Osteoblast (primary cell): Measurements from ENCODE around the gene RIT1. TPM values are rescaled to one million over a fixed set of nuclear protein-coding genes. Genes with fewer than 3 reads are reported as not detected.

Experiments used
- DNase-seq: peaks from one replicate; pipeline ENCODE4 v3.0.0; 2011; ENCODE audit warnings: low spot score, mixed read lengths; ENCODE audit not compliant: insufficient read length; ENCODE audit errors: missing footprints
- H2AFZ ChIP-seq: 2 replicates; pipeline ENCODE4 v1.6.0; 2011; ENCODE audit warnings: mild to moderate bottlenecking, low read length
- H3K27ac ChIP-seq: 2 replicates; pipeline ENCODE4 v1.5.1; 2011; ENCODE audit warnings: mild to moderate bottlenecking, low read depth, low read length, moderate library complexity
- H3K27me3 ChIP-seq: 2 replicates; pipeline ENCODE4 v1.6.0; 2012; ENCODE audit warnings: mild to moderate bottlenecking, control low read depth, inconsistent platforms, low read length, moderate library complexity; ENCODE audit not compliant: insufficient read depth
- H3K36me3 ChIP-seq: 2 replicates; pipeline ENCODE4 v1.5.1; 2011; ENCODE audit warnings: mild to moderate bottlenecking, low read length, control low read depth, moderate library complexity; ENCODE audit not compliant: insufficient read depth
- H3K4me1 ChIP-seq: 2 replicates; pipeline ENCODE4 v1.5.1; 2011; ENCODE audit warnings: mild to moderate bottlenecking, low read length, control low read depth, moderate library complexity; ENCODE audit not compliant: insufficient read depth
- H3K4me2 ChIP-seq: 2 replicates; pipeline ENCODE4 v1.6.0; 2011; ENCODE audit warnings: mild to moderate bottlenecking, low read length; ENCODE audit not compliant: insufficient read depth
- H3K4me3 ChIP-seq: fragments of 200-600 bp; sonication (generic); 3 replicates; pipeline ENCODE4 v1.5.1; 2012; ENCODE audit warnings: mild to moderate bottlenecking, low read length, inconsistent platforms; ENCODE audit not compliant: insufficient read depth
- H3K79me2 ChIP-seq: 2 replicates; pipeline ENCODE4 v1.6.0; 2012; ENCODE audit warnings: mild to moderate bottlenecking, low read length, control low read depth, inconsistent platforms; ENCODE audit not compliant: insufficient read depth
- H3K9me3 ChIP-seq: 2 replicates; pipeline ENCODE4 v1.5.1; 2011; ENCODE audit warnings: low read depth, low read length, control low read depth
- H4K20me1 ChIP-seq: 2 replicates; pipeline ENCODE4 v1.6.0; 2012; ENCODE audit warnings: mild to moderate bottlenecking, low read length, control low read depth; ENCODE audit not compliant: insufficient read depth
- CTCF ChIP-seq: IDR thresholded peaks from 2 replicates; pipeline ENCODE4 v1.5.1; 2011; ENCODE audit warnings: mild to moderate bottlenecking, low read depth, low read length, moderate library complexity; ENCODE audit errors: extremely low read depth
- total RNA-seq: library from RNA; depleted of rRNA; stranded (reverse); fragments of >200 nt; gene quantifications from 2 replicates; pipeline ENCODE4 v1.2.3, GENCODE V29; 2012

RIT1 gene
- total RNA-seq, 1 donor = 36.9 TPM

GRCh38 chr1:155925506-155925905 lies 14.4 kb upstream of the RIT1 start:
- Histone ChIP-seq H3K4me3 (no peak overlapping the region), H3K4me2 (no peak overlapping the region), H4K20me1 (peaks cover 24% of the 10 kb centered on the region), H3K27me3 (no peaks in the 10 kb centered on the region), H3K9me3 (no peaks in the 10 kb centered on the region), H3K4me1 (peaks cover 9% of the 10 kb centered on the region), H2AFZ (no peak overlapping the region), H3K79me2 (peaks cover 57% of the 10 kb centered on the region), H3K27ac (no peak overlapping the region), H3K36me3 (peaks cover 94% of the 10 kb centered on the region)
- no peak for TF ChIP-seq CTCF
- no peak for DNase-seq

GRCh38 chr1:155920717-155921116 lies 9.6 kb upstream of the RIT1 start:
- TF ChIP-seq CTCF = no peak
- H3K9me3 ChIP-seq = no peaks in the 10 kb centered on the region
- H3K27me3 ChIP-seq = no peaks in the 10 kb centered on the region
- no peak overlapping the region for H3K27ac ChIP-seq
- peaks cover 12% of the 10 kb centered on the region for H4K20me1 ChIP-seq
- peaks cover 90% of the 10 kb centered on the region for H3K36me3 ChIP-seq
- no peak overlapping the region for H3K4me2 ChIP-seq
- no peak overlapping the region for H2AFZ ChIP-seq
- H3K79me2 ChIP-seq = peaks cover 34% of the 10 kb centered on the region
- no peak for DNase-seq
- H3K4me1 ChIP-seq = no peaks in the 10 kb centered on the region
- H3K4me3 ChIP-seq = no peak overlapping the region

GRCh38 chr1:155919801-155920200 lies 8.7 kb upstream of the RIT1 start:
- H3K4me1 ChIP-seq = peaks cover under 1% of the 10 kb centered on the region
- no peak for TF ChIP-seq CTCF
- H3K27ac ChIP-seq = no peak overlapping the region
- H3K4me3 ChIP-seq = no peak overlapping the region
- H3K9me3 ChIP-seq = no peaks in the 10 kb centered on the region
- no peak overlapping the region for H2AFZ ChIP-seq
- H3K36me3 ChIP-seq = peaks cover 92% of the 10 kb centered on the region
- no peaks in the 10 kb centered on the region for H3K27me3 ChIP-seq
- peaks cover 31% of the 10 kb centered on the region for H3K79me2 ChIP-seq
- peaks cover 12% of the 10 kb centered on the region for H4K20me1 ChIP-seq
- no peak overlapping the region for H3K4me2 ChIP-seq
- DNase-seq = no peak

GRCh38 chr1:155918660-155919059 lies 7.5 kb upstream of the RIT1 start:
- H3K9me3 ChIP-seq = no peaks in the 10 kb centered on the region
- H4K20me1 ChIP-seq = peaks cover 12% of the 10 kb centered on the region
- no peak for TF ChIP-seq CTCF
- H3K4me1 ChIP-seq = peaks cover 11% of the 10 kb centered on the region
- peaks cover 93% of the 10 kb centered on the region for H3K36me3 ChIP-seq
- peaks cover 31% of the 10 kb centered on the region for H3K79me2 ChIP-seq
- no peak overlapping the region for H3K4me3 ChIP-seq
- no peak overlapping the region for H3K4me2 ChIP-seq
- no peak overlapping the region for H3K27ac ChIP-seq
- no peak overlapping the region for H2AFZ ChIP-seq
- peak; percentile 19 for DNase-seq
- H3K27me3 ChIP-seq = no peaks in the 10 kb centered on the region
